Bone marrow (tissue), 2 donors: ENCODE data around the gene LDLR.
"Not testable (repeated sequence)": the region's sequence is repeated elsewhere in the genome, so short reads cannot be mapped to it uniquely, and the experiment has no call there.

Experiments used
- DNase-seq, 2 donors: peaks; one replicate each; lab custom pipeline; 2025; lab: John Stamatoyannopoulos, UW

The LDLR gene

GRCh38 chr19:11173516-11174155 is 84.4 kb downstream of the LDLR start:
- DNase-seq, result no peak

DNA sequence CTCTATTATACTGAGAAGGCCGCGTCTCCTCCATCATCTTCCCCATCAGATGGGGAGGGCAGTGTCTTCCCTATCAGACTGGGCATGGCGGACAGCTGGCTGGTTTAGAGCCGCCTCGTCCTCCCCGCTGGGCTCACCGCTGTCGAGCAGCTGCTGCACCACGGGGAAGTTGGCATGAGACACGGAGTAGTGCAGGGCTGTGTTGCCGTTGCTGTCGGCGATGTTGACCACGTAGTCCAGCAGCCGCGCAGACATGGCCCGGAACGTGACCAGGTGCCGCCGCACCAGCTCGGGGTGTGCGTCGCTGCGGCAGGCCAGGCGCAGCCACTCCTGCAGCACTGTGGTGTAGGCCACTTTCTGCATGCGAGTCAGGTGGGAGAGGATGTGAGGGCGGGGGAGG is 85.1 kb downstream of the LDLR start:
- no peak for DNase-seq

DNA sequence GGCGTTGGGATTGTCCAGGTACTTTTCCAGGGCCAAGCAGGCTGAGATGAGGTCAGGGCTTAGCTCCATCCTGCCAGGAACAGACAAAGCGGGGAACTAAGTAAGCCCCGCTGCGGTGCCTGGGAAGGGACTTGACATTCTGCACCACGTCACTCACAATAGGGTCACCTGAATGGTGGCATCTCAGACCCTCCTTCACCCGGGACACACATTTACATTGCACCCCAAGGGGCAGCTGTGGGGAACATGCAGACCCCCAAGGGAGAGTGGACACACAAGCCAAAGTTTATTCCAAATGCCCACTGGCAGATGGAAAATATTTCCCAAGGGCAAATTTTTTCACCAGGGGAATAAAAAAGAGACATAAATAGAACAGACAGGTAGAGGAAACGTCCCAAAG is 86.7 kb downstream of the LDLR start:
- DNase-seq, result no peak

DNA sequence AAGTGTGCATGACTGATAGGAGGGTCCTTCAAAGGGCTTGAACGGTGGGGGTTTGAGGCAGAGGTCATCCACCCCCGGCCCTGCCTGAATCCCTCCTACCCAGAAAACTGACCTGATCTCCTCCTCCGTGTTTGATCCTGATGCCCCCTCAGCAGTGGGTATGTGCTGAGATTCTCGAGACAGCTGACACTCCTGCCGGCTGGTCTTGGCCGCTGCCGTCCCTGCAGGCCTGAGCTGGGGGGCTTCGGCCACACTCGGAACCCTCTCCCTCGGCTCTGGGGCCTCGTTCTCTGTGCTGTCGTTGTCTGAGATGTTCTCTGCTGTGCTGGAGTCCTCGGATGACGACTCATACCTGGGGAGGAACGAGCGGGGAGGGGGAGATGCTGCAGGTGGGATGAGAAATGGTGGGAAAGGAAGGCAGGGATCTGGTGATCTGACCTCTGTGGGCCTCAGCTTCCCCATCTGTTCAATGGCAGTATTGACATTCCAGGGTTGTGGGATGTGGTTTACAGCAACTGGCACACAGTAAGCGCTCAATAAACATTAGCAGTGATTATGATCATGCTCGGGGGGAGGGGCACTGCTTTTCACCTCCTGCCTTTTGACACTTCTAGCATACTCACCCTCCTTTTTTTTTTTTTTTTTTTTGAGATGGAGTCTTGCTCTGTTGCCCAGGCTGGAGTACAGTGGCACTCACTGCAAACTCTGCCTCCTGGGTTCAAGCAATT is 87.4 kb downstream of the LDLR start:
- DNase-seq, result no peak

DNA sequence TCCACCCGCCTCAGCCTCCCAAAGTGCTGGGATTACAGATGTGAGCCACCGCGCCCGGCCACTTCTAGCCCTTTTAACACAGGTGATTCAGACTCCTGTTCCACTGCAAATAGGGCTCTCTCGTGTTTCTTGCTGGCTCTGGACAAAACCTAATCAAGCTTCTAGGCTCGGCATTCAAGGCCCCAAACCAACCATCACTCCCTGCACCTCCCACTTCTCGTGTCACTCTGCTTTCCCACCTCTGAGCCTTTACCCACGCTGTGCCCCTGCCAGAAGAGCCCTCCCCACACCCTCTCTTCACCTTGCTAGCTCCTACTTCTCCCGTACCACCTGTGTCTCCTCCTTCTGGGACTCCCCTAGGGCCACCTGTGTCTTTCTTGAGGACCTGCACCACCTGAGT is 88.3 kb downstream of the LDLR start:
- DNase-seq, result no peak

DNA sequence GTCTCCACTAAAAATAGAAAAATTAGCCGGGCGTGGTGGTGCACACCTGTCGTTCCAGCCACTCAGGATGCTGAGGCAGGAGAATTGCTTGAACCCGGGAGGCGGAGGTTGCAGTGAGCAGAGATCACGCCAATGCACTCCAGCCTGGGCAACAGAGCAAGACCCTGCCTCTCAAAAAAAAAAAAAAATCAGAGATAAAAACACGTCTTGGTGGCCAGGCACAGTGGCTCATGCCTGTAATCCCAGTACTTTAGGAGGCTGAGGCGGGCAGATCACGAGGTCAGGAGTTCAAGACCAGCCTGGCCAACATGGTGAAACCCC is 89.8 kb downstream of the LDLR start:
- not testable (repeated sequence) for DNase-seq

DNA sequence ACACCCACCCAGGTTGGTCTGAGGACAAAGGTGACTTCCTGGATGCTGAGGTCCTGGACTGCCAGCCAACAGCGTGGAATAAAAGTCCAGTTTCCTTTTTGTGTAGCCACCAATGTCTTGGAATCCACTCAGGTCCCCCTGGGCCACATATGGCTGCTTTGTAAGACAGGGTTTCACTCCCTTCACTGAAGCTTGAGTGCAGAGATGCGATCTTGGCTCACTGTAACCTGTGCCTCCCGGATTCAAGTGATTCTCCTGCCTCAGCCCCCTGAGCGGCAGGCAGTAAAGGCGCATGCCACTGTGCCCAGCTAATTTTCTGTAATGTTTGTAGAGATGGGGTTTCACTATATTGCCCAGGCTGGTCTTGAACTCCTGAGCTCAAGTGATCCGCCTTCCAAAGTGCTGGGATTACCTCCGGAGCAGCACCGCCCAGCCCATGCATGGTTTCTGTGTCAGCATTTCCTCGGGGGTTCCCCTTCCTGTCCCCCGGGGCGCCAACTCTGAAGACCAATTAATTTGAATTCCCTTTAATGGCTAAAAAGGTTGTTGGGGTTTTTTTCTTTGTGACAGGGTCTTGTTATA is 90.5 kb downstream of the LDLR start:
- DNase-seq, result no peak

DNA sequence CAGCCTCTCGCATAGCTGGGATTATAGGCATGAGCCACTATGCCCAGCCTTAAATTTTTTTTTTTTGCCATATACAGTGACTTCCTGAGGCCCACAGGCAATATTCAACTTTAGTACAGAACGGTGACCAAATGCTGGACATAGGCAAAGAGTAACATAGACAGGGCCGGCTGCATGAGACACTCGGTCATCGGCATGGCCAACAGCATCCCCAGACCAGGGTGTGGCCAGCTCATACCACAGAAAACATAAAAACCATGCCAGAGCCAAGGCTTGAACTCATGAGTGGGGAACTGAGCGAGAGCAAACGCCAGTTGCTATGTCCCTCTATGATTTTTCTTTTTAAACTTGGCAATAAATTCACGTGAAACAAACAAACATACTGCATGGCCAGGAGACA is 91.1 kb downstream of the LDLR start:
- no peak for DNase-seq

- not testable (repeated sequence) for DNase-seq
These were observed 91.7 kb downstream of the LDLR start for GRCh38 chr19:11180975-11181374.

GRCh38 chr19:11181488-11181887 is 92.2 kb downstream of the LDLR start:
- no peak for DNase-seq
